ENCODE measurements around the gene COL5A3. TPM values are rescaled to one million over a fixed set of nuclear protein-coding genes. Genes with fewer than 3 reads are reported as not detected.

COL5A3 gene
- polyA plus RNA-seq, 1 of the 3 experiments (the other 2 are of a cell fraction): under 0.01 TPM

GRCh38 chr19:9934132-9934950 is 76.0 kb downstream of the COL5A3 start:
- Histone ChIP-seq H3K9me3 (no peaks in the 10 kb centered on the region), H3K27me3 (ENCODE audit: insufficient read depth) (peaks cover 23% of the 10 kb centered on the region; the same call in 1 of the 2 replicates), H3K4me2 (no peak overlapping the region), H3K27ac (ENCODE audit: low read depth in 2 of 2, low read length in 1 of 2) (no peak overlapping the region), H3K4me3 (ENCODE audit: low read depth in 2 of 2, low read length in 1 of 2) (peak overlapping the region in 1 of 2 experiments; percentile 30; a peak in 2 of 4 replicates), H2AFZ (ENCODE audit: low read depth) (no peak overlapping the region), H3K9ac (no peak overlapping the region), H3F3A (replicated peaks; ENCODE audit: insufficient read depth) (no peaks in the 10 kb centered on the region), H4K20me1 (ENCODE audit: insufficient read depth) (no peaks in the 10 kb centered on the region), H3K9me2 (no peaks in the 10 kb centered on the region), H3K36me3 (replicated peaks in 1 of 2; ENCODE audit: control insufficient read depth in 1 of 2, insufficient read depth in 2 of 2, low read length in 1 of 2) (no peaks in the 10 kb centered on the region), H3K4me1 (ENCODE audit: control insufficient read depth in 1 of 2, insufficient read depth in 2 of 2, low read depth in 1 of 2, low read length in 1 of 2) (peaks cover 5 to 17% of the 10 kb centered on the region in 2 experiments; a peak in 3 of 4 replicates), H3K79me2 (ENCODE audit: insufficient read depth) (no peaks in the 10 kb centered on the region)
- ChIA-PET CTCF (interaction anchor here (0.7 to 7.7 kb wide), 3 partner anchors 66 to 457 kb away, joined by 4 to 142 read pairs (median 5); no protein-coding TSS in a partner anchor), POLR2A (no interaction called here)
- WGBS (ENCODE audit: low lambda C conversion rate): 20% methylated on average over 19 of the region's 23 CpGs
- peak; percentile 92 for DNase-seq
- no peak for TF ChIP-seq CHD2 (IDR thresholded peaks at IDR 0.05; ENCODE audit: low read length, partially characterized antibody)
- no peak for TF ChIP-seq TAF1 (IDR thresholded peaks at IDR 0.05; ENCODE audit: borderline replicate concordance, low read depth, low read length)
- TF ChIP-seq, protein P1, sequence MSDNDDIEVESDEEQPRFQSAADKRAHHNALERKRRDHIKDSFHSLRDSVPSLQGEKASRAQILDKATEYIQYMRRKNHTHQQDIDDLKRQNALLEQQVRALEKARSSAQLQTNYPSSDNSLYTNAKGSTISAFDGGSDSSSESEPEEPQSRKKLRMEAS (IDR thresholded peaks at IDR 0.05; ENCODE audit: low read depth): no peak
- TF ChIP-seq RAD21 (IDR thresholded peaks at IDR 0.05; ENCODE audit: low read length): peak; percentile 86
- TF ChIP-seq NFIC (IDR thresholded peaks at IDR 0.05; ENCODE audit: borderline replicate concordance): peak; percentile 10; the same call in 1 of the 2 replicates
- TF ChIP-seq SIN3A (IDR thresholded peaks at IDR 0.05; ENCODE audit: borderline replicate concordance, low read depth, low read length): 0 out of 2 replicates have a peak, but pooled peaks have one; percentile 44
- peak; percentile 84 for TF ChIP-seq SMC3 (IDR thresholded peaks at IDR 0.05; ENCODE audit: low read depth, low read length)
- peak; percentile 95 for TF ChIP-seq CTCF (IDR thresholded peaks at IDR 0.05)
- TF ChIP-seq JUND (IDR thresholded peaks at IDR 0.05): no peak
- TF ChIP-seq, protein P2, sequence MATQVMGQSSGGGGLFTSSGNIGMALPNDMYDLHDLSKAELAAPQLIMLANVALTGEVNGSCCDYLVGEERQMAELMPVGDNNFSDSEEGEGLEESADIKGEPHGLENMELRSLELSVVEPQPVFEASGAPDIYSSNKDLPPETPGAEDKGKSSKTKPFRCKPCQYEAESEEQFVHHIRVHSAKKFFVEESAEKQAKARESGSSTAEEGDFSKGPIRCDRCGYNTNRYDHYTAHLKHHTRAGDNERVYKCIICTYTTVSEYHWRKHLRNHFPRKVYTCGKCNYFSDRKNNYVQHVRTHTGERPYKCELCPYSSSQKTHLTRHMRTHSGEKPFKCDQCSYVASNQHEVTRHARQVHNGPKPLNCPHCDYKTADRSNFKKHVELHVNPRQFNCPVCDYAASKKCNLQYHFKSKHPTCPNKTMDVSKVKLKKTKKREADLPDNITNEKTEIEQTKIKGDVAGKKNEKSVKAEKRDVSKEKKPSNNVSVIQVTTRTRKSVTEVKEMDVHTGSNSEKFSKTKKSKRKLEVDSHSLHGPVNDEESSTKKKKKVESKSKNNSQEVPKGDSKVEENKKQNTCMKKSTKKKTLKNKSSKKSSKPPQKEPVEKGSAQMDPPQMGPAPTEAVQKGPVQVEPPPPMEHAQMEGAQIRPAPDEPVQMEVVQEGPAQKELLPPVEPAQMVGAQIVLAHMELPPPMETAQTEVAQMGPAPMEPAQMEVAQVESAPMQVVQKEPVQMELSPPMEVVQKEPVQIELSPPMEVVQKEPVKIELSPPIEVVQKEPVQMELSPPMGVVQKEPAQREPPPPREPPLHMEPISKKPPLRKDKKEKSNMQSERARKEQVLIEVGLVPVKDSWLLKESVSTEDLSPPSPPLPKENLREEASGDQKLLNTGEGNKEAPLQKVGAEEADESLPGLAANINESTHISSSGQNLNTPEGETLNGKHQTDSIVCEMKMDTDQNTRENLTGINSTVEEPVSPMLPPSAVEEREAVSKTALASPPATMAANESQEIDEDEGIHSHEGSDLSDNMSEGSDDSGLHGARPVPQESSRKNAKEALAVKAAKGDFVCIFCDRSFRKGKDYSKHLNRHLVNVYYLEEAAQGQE (IDR thresholded peaks at IDR 0.05; ENCODE audit: low read depth, low read length): no peak

Data from SK-N-SH (cell line).